ENCODE data around the gene VANGL2. TPM values are rescaled to one million over a fixed set of nuclear protein-coding genes. Genes with fewer than 3 reads are reported as not detected.

The VANGL2 gene
- total RNA-seq, 1 donor from 2014 or later, result 2.1 TPM

GRCh38 chr1:160361814-160362167 lies 38.6 kb upstream of the VANGL2 start:
- intact Hi-C loops (cut with micrococcal nuclease), result no loop called here
- H3K9me3 ChIP-seq (replicated peaks), result no peaks in the 10 kb centered on the region
- no peak overlapping the region for H3K4me3 ChIP-seq
- H3K4me1 ChIP-seq, result no peaks in the 10 kb centered on the region
- no peak for DNase-seq
- TF ChIP-seq, protein P1, sequence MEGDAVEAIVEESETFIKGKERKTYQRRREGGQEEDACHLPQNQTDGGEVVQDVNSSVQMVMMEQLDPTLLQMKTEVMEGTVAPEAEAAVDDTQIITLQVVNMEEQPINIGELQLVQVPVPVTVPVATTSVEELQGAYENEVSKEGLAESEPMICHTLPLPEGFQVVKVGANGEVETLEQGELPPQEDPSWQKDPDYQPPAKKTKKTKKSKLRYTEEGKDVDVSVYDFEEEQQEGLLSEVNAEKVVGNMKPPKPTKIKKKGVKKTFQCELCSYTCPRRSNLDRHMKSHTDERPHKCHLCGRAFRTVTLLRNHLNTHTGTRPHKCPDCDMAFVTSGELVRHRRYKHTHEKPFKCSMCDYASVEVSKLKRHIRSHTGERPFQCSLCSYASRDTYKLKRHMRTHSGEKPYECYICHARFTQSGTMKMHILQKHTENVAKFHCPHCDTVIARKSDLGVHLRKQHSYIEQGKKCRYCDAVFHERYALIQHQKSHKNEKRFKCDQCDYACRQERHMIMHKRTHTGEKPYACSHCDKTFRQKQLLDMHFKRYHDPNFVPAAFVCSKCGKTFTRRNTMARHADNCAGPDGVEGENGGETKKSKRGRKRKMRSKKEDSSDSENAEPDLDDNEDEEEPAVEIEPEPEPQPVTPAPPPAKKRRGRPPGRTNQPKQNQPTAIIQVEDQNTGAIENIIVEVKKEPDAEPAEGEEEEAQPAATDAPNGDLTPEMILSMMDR (IDR thresholded peaks at IDR 0.05; ENCODE audit: borderline replicate concordance), result no peak
- H3K27ac ChIP-seq (replicated peaks), result no peak overlapping the region
- H3K27me3 ChIP-seq (ENCODE audit: low read depth), result peaks cover 2% of the 10 kb centered on the region
- peaks cover 26% of the 10 kb centered on the region for H3K36me3 ChIP-seq

GRCh38 chr1:160362168-160362957 lies 38.0 kb upstream of the VANGL2 start:
- Histone ChIP-seq H3K27ac (replicated peaks) (no peak overlapping the region), H3K9me3 (replicated peaks) (no peaks in the 10 kb centered on the region), H3K4me1 (no peaks in the 10 kb centered on the region), H3K36me3 (peaks cover 21% of the 10 kb centered on the region), H3K27me3 (ENCODE audit: low read depth) (peaks cover 8% of the 10 kb centered on the region), H3K4me3 (no peak overlapping the region)
- intact Hi-C loops (cut with micrococcal nuclease), result no loop called here
- DNase-seq, result no peak
- TF ChIP-seq, protein P1 (IDR thresholded peaks at IDR 0.05; ENCODE audit: borderline replicate concordance), result no peak

DNA sequence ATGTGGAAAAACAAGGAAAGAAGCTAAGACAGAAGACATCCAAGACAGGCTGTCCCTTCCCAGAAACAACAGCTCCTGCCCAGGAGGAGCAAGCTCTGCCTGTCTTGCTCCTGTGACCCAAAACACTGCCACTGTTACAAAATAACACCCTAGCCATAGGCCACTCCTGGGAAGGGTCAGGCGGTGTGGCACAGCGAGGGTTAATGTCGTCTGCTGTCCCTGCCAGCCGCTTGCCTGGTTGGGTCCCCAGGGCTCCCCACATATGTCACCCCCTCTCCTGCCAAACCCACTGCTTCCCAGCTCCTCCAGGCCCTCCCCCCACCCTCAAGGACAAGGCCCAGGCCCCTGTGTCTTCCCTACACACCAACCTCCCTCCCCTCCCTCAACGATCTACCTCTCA lies 37.4 kb upstream of the VANGL2 start:
- no peak for DNase-seq
- H3K27ac ChIP-seq (replicated peaks), result no peak overlapping the region
- TF ChIP-seq, protein P1 (IDR thresholded peaks at IDR 0.05; ENCODE audit: borderline replicate concordance), result no peak
- H3K27me3 ChIP-seq (ENCODE audit: low read depth), result peaks cover 14% of the 10 kb centered on the region
- H3K4me3 ChIP-seq, result no peak overlapping the region
- no peaks in the 10 kb centered on the region for H3K4me1 ChIP-seq
- intact Hi-C loops (cut with micrococcal nuclease), result no loop called here
- H3K9me3 ChIP-seq (replicated peaks), result no peaks in the 10 kb centered on the region
- H3K36me3 ChIP-seq, result peaks cover 14% of the 10 kb centered on the region

DNA sequence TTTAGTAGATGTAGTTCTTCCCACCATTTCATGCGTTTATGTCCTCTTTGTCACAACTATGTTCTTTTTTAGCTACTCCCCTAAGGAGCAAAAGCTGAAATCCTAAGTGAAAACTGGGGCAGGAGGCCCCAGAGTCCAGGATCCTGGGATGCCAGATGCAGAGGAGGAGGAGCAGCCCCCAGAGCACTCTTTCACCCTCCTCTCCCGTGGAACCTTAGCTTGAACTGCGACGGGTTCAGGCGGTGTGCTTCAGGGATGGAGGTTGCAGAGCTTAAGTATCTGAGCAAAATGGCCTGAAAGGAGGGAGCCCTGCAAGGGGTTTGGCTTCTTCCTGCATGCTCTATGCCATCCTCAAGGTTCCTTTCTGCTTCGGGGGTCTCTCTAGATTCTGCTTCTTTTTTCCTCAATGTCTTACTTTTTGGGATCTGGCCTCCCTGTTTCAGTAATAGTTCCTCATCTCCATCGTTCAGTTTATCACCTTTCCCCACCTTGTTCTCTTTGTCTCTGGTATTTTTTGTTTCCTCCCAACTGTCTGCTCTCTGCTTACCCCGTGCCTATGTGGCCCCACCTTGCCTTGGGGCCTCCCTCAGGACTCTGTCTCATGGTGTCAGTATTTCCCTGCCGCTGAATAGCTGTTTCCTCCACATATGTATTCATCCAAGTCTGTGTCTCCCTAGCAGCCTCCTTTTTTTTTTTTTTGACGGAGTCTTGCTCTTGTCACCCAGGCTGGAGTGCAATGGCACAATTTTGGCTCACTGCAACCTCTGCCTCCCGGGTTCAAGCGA lies 36.2 kb upstream of the VANGL2 start:
- intact Hi-C loops (cut with micrococcal nuclease), result no loop called here
- peaks cover 24% of the 10 kb centered on the region for H3K27me3 ChIP-seq (ENCODE audit: low read depth)
- no peaks in the 10 kb centered on the region for H3K4me1 ChIP-seq
- H3K9me3 ChIP-seq (replicated peaks), result no peaks in the 10 kb centered on the region
- H3K36me3 ChIP-seq, result peaks cover 5% of the 10 kb centered on the region
- H3K27ac ChIP-seq (replicated peaks), result no peak overlapping the region
- TF ChIP-seq, protein P1 (IDR thresholded peaks at IDR 0.05; ENCODE audit: borderline replicate concordance), result no peak
- H3K4me3 ChIP-seq, result no peak overlapping the region
- no peak for DNase-seq

DNA sequence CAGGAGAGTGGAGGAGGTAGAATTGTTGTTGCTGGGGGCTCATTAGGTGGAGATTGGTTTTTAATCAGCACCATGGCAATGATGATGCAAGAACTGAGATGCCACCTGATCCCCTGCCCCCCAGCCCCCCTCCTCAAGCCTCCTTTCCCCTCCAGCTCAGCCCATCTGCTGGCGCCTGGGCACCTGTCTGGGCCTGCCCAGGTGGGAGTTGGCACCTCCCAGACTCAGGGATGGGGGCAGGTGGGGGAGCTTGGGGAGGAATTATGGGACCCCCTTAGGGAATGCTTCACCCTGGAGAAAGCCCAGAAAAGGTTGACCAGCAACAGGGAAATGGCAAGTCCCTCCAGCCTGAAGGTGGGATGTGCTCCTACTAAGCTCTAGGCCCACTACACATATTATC lies 35.0 kb upstream of the VANGL2 start:
- Histone ChIP-seq H3K4me3 (no peak overlapping the region), H3K27me3 (ENCODE audit: low read depth) (peaks cover 34% of the 10 kb centered on the region), H3K27ac (replicated peaks) (no peak overlapping the region), H3K4me1 (no peaks in the 10 kb centered on the region), H3K9me3 (replicated peaks) (no peaks in the 10 kb centered on the region), H3K36me3 (no peaks in the 10 kb centered on the region)
- no peak for DNase-seq
- TF ChIP-seq, protein P1 (IDR thresholded peaks at IDR 0.05; ENCODE audit: borderline replicate concordance), result no peak
- intact Hi-C loops (cut with micrococcal nuclease), result no loop called here
